SH-SY5Y (cell line): ENCODE measurements around the gene IL6R.

Experiments
- GATA2 ChIP-seq: IDR thresholded peaks from 2 replicates; pipeline ENCODE4 v1.6.1; 2011; ENCODE audit warnings: mild to moderate bottlenecking, low read depth, low read length
- GATA3 ChIP-seq: IDR thresholded peaks from 2 replicates; pipeline ENCODE4 v1.6.1; 2011; ENCODE audit warnings: low read depth, mild to moderate bottlenecking, low read length, moderate library complexity

The IL6R gene

GRCh38 chr1:154445040-154445472 is 39.9 kb downstream of the IL6R start:
- TF ChIP-seq GATA2 (no peak), GATA3 (no peak)

DNA sequence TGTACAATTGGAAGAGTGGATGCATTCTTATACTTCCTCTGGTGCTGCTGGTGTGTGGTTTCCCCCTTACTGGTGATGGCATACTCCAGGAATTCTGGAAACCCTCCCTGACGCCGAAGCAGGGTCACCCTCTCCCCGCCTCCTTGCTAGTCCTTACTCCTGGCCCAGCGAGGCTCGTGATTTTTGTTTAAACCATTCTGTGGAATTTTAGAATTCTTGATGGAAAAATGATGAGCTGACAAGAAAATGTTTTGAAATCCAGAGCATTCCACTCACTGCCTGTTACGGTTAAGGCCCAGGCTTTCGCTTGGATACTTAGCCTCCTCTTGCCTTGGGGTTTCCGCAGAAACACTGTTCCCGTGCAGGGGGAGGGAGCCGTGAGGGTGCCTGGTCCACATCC is 41.1 kb downstream of the IL6R start:
- TF ChIP-seq GATA2, result no peak
- no peak for TF ChIP-seq GATA3

GRCh38 chr1:154446789-154447188 is 41.6 kb downstream of the IL6R start:
- TF ChIP-seq GATA2, result no peak
- TF ChIP-seq GATA3, result no peak

GRCh38 chr1:154448331-154448811 is 43.2 kb downstream of the IL6R start:
- TF ChIP-seq GATA3 (no peak), GATA2 (peak; percentile 36; the same call in 1 of the 2 replicates)

DNA sequence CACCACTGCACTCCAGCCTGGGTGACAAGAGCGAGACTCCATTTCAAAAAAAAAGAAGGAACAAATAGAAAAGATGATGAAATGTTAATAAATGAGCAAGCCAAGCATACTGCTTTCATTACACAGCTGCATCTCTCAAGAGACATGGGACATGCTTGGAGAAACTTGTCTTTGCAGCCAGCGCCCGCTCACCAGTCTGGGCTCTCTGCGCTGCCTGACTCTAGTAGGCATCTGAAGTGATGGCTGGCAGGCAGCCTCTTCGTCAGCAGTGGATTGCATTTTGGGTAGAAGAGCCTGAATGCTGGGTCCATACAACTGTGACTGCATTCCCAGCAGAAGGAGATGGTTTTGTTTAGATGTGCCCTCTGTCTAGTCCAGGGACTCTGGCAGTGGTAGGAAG is 48.0 kb downstream of the IL6R start:
- TF ChIP-seq GATA2 (no peak), GATA3 (no peak)

DNA sequence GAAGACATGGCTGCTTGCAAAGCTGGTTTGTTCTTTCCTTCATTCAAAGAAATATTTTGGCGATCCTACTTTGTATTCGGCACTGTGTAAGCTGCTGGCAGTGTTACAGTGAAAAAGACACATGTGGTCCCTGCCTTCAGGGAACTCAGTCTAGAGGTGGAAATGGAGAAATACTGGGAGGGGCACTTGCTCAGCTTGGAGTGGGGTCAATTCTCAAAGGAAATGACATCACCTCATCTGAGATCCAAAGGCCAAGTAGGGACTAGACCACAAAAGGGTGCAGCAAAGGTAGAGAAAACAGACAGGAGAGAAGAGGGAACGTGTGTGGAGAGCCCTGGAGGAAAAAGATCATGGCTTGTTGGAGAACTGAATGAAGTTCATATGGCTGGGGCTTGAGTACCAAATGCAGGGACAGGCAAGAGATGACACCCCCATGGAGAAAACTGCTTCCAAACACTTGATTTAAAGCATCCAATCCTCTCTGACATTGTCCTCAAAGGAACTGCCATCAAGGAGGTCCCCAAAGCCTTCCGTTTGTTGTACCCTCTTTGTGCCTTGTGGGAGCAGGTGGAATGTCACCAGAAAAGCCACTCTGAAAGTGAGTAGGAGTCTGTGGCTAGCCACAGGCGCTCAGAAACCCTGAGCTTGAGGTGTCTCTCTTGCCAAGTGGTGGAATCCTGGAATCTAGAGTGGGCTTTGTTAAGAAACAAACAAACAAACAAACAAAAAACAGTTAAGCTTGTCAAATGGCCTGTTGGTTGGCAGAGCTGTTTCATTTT is 48.6 kb downstream of the IL6R start:
- TF ChIP-seq GATA3 (no peak), GATA2 (no peak)

DNA sequence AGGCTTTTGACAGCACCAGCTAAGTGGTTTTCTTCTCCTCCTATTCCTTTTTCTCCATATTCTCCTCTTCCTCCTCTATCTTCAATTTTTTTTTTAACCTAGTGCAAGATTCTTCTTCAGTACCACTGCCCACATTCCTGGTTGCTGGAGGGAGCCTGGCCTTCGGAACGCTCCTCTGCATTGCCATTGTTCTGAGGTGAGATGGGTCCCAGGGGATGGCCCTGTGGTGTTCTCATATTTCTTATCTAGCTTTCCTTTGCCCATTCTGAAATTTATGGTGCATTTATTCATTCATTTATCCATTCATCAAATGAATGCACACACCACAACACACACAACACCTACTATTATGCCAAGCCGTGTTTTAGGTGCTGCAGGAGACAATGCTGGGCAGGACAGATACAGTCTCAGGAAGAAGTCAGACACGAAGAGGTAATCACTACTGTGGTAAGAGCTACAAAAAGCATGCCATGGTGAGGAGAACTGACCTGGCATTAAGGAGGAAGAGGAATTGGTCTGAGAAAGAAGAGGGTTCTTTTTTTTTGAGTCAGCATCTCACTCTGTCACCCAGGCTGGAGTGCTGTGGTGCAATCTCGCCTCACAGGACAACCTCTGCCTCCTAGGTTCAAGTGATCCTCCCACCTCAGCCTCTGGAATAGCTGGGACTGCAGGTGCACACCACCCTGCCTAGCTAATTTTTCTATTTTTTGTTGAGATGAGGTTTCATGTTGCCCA is 49.4 kb downstream of the IL6R start:
- TF ChIP-seq GATA2 (no peak), GATA3 (no peak)

- TF ChIP-seq GATA3 (no peak), GATA2 (no peak)
Measured at GRCh38 chr1:154456631-154457030, 51.5 kb downstream of the IL6R start.

DNA sequence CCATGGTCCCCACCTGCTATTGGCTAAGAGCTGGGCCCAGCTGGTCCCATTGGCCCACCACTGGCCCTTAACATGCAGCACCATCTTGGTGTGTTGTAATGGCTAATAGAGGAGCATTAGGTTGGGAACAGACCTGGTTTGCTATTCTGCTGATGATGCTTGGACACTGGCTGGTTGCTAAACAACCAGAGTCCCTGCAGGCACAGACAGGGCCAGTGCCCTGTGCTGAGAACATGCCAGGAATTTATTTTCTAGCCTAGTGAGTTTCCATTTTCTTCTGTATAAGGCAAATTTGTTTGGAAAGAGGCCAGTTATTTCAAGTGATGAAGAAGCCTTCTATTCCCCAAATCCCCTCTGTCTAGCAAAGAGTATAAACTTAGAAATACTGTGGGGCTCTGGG is 53.9 kb downstream of the IL6R start:
- TF ChIP-seq GATA3 (no peak), GATA2 (no peak)

GRCh38 chr1:154460695-154461260 is 55.6 kb downstream of the IL6R start:
- TF ChIP-seq GATA2, result no peak
- TF ChIP-seq GATA3, result no peak

DNA sequence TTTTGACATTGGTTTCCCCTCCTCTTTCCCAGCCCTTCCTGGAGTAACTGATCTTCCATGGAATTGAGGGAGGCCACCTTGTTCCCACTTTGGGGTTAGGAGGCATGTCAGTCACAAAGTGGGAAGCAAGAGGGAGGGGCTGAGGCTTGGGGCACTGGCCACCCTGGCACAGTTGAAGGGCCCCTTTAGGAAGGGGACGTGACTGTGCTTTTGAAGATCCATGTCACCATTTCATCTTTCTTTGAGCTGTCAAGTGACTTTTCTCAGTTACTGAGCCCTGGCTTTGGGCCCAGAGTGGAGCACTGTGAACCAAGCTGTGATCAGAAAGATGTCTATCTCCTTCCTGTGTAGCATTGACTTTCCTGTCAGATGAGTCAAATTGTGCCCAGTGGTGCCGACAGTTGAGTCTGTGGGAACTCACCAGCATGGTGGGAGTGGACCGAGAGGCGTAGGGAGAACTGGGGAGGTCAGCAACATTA is 58.4 kb downstream of the IL6R start:
- TF ChIP-seq GATA3, result no peak
- no peak for TF ChIP-seq GATA2

DNA sequence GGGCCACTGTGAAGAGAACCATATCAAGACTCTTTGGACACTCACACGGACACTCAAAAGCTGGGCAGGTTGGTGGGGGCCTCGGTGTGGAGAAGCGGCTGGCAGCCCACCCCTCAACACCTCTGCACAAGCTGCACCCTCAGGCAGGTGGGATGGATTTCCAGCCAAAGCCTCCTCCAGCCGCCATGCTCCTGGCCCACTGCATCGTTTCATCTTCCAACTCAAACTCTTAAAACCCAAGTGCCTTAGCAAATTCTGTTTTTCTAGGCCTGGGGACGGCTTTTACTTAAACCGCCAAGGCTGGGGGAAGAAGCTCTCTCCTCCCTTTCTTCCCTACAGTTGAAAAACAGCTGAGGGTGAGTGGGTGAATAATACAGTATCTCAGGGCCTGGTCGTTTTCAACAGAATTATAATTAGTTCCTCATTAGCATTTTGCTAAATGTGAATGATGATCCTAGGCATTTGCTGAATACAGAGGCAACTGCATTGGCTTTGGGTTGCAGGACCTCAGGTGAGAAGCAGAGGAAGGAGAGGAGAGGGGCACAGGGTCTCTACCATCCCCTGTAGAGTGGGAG is 60.6 kb downstream of the IL6R start:
- TF ChIP-seq GATA2 (no peak), GATA3 (no peak)

GRCh38 chr1:154466206-154466605 is 61.1 kb downstream of the IL6R start:
- TF ChIP-seq GATA2 (no peak), GATA3 (no peak)

DNA sequence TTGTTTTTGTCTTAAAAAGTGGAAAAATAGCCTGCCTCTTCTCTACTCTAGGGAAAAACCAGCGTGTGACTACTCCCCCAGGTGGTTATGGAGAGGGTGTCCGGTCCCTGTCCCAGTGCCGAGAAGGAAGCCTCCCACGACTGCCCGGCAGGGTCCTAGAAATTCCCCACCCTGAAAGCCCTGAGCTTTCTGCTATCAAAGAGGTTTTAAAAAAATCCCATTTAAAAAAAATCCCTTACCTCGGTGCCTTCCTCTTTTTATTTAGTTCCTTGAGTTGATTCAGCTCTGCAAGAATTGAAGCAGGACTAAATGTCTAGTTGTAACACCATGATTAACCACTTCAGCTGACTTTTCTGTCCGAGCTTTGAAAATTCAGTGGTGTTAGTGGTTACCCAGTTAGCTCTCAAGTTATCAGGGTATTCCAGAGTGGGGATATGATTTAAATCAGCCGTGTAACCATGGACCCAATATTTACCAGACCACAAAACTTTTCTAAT is 61.8 kb downstream of the IL6R start:
- TF ChIP-seq GATA3, result no peak
- no peak for TF ChIP-seq GATA2
